RWPE2 (cell line): ENCODE measurements around the gene ITPR1.
"Not testable (repeated sequence)": the region's sequence is repeated elsewhere in the genome, so short reads cannot be mapped to it uniquely, and the experiment has no call there.

Experiments
- ATAC-seq: fragments of 200-7000 bp; cut with Tn5 transposase; 3 replicates; pipeline ENCODE4 v1.9.1; 2021; ENCODE audit warnings: low read depth
- DNase-seq: peaks from one replicate; pipeline ENCODE4 v3.0.0-alpha.2; 2020; ENCODE audit warnings: low spot score
- H3K27ac ChIP-seq: fragments of 450-650 bp; 2 replicates; pipeline ENCODE4 v1.5.1; 2017; ENCODE audit warnings: mild to moderate bottlenecking; ENCODE audit not compliant: poor library complexity, severe bottlenecking
- H3K27me3 ChIP-seq: fragments of 250-450 bp; sonication (Bioruptor Pico); 2 replicates; pipeline ENCODE4 v1.5.1; 2021; ENCODE audit warnings: mild to moderate bottlenecking, moderate library complexity; ENCODE audit not compliant: insufficient read depth, poor library complexity, severe bottlenecking
- H3K36me3 ChIP-seq: fragments of 250-450 bp; sonication (Bioruptor Pico); 2 replicates; pipeline ENCODE4 v1.5.1; 2020; ENCODE audit warnings: low read depth, mild to moderate bottlenecking, moderate library complexity
- H3K4me1 ChIP-seq: fragments of 250-450 bp; sonication (Bioruptor Pico); 2 replicates; pipeline ENCODE4 v1.5.1; 2021; ENCODE audit warnings: mild to moderate bottlenecking, moderate library complexity; ENCODE audit not compliant: insufficient read depth, poor library complexity, severe bottlenecking
- H3K4me3 ChIP-seq: fragments of 250-450 bp; sonication (Bioruptor Pico); 2 replicates; pipeline ENCODE4 v1.5.1; 2021; ENCODE audit warnings: mild to moderate bottlenecking, moderate library complexity; ENCODE audit not compliant: severe bottlenecking
- H3K9me3 ChIP-seq: fragments of 250-450 bp; sonication (Bioruptor Pico); 2 replicates; pipeline ENCODE4 v1.5.1; 2021; ENCODE audit warnings: mild to moderate bottlenecking, moderate library complexity; ENCODE audit not compliant: severe bottlenecking
- CTCF ChIP-seq: fragments of 450-650 bp; IDR thresholded peaks from one replicate; pipeline ENCODE4 v1.5.1; 2017; ENCODE audit warnings: mild to moderate bottlenecking, moderate library complexity; ENCODE audit not compliant: poor library complexity, severe bottlenecking

ITPR1 gene

GRCh38 chr3:4454142-4454541 is 39.0 kb upstream of the ITPR1 start:
- ATAC-seq (no peak), DNase-seq (no peak)
- TF ChIP-seq CTCF, result no peak
- Histone ChIP-seq H3K27ac (no peak overlapping the region), H3K4me3 (no peak overlapping the region), H3K4me1 (no peaks in the 10 kb centered on the region), H3K27me3 (no peaks in the 10 kb centered on the region), H3K9me3 (no peaks in the 10 kb centered on the region), H3K36me3 (peaks cover 14% of the 10 kb centered on the region)

GRCh38 chr3:4456780-4457179 is 36.4 kb upstream of the ITPR1 start:
- not testable (repeated sequence) for H3K4me3 ChIP-seq, H3K27ac ChIP-seq, ATAC-seq, H3K27me3 ChIP-seq, H3K9me3 ChIP-seq, H3K36me3 ChIP-seq, DNase-seq, H3K4me1 ChIP-seq

- no peak for TF ChIP-seq CTCF
These were observed 34.2 kb upstream of the ITPR1 start for GRCh38 chr3:4458961-4459360.

GRCh38 chr3:4460334-4460733 is 32.8 kb upstream of the ITPR1 start:
- H3K4me1 ChIP-seq, result no peaks in the 10 kb centered on the region
- H3K27me3 ChIP-seq, result no peaks in the 10 kb centered on the region
- peaks cover 3% of the 10 kb centered on the region; the same call in 1 of the 2 replicates for H3K36me3 ChIP-seq
- no peaks in the 10 kb centered on the region for H3K9me3 ChIP-seq
- H3K4me3 ChIP-seq, result no peak overlapping the region
- no peak for DNase-seq
- no peak for ATAC-seq
- H3K27ac ChIP-seq, result no peak overlapping the region
- no peak for TF ChIP-seq CTCF

More at GRCh38 chr3:4458961-4459360, 34.2 kb upstream of the ITPR1 start:
- no peak overlapping the region for H3K27ac ChIP-seq
- DNase-seq, result no peak
- no peak for ATAC-seq
- H3K36me3 ChIP-seq, result no peaks in the 10 kb centered on the region
- no peaks in the 10 kb centered on the region for H3K27me3 ChIP-seq
- H3K4me1 ChIP-seq, result no peaks in the 10 kb centered on the region
- H3K9me3 ChIP-seq, result no peaks in the 10 kb centered on the region
- no peak overlapping the region for H3K4me3 ChIP-seq

- DNase-seq (no peak), ATAC-seq (no peak)
- no peak for TF ChIP-seq CTCF
- Histone ChIP-seq H3K9me3 (no peaks in the 10 kb centered on the region), H3K36me3 (peaks cover 3% of the 10 kb centered on the region; the same call in 1 of the 2 replicates), H3K27me3 (no peaks in the 10 kb centered on the region), H3K27ac (no peak overlapping the region), H3K4me1 (no peaks in the 10 kb centered on the region), H3K4me3 (no peak overlapping the region)
These were observed 31.6 kb upstream of the ITPR1 start for GRCh38 chr3:4461468-4462090.
